Testis (tissue), 3 donors: ENCODE data around the gene CBFA2T3. TPM values are rescaled to one million over a fixed set of nuclear protein-coding genes. Genes with fewer than 3 reads are reported as not detected.

Source experiments
- DNase-seq: peaks from one replicate; pipeline ENCODE4 v3.0.0-alpha.2; 2019
- H3K27ac ChIP-seq, 2 donors: fragments of 200-600 bp; sonication (generic); one replicate each; pipeline ENCODE4 v1.5.1; 2019
- H3K27me3 ChIP-seq: fragments of 200-600 bp; sonication (generic); one replicate; pipeline ENCODE4 v1.5.1; 2019
- H3K36me3 ChIP-seq: fragments of 200-600 bp; sonication (generic); one replicate; pipeline ENCODE4 v1.5.1; 2017; ENCODE audit warnings: low read depth; ENCODE audit errors: missing control alignments
- H3K4me1 ChIP-seq: fragments of 200-600 bp; sonication (generic); one replicate; pipeline ENCODE4 v1.5.1; 2019
- H3K4me3 ChIP-seq, 2 donors: fragments of 200-600 bp; sonication (generic); one replicate each; pipeline ENCODE4 v1.5.1; 2017 to 2019
- H3K9me3 ChIP-seq: fragments of 200-600 bp; sonication (generic); one replicate; pipeline ENCODE4 v1.5.1; 2017
- POLR2A ChIP-seq: fragments of 450-650 bp; IDR thresholded peaks from one replicate; pipeline ENCODE4 v1.6.1; 2017; ENCODE audit warnings: antibody characterized with exemption, mild to moderate bottlenecking, moderate library complexity
- WGBS, 2 donors: methylation state at CpG; one replicate each; pipeline ENCODE4 v1.1.5; 2018; 5-methylcytosine and 5-hydroxymethylcytosine counted together
- intact Hi-C: fragments of 100-400 bp; cut with DNase I; formaldehyde crosslinking; loops from one replicate; pipeline ENCODE4 v1.15.1; 2023; ENCODE audit warnings: low total_unique reads
- polyA plus RNA-seq: library from polyadenylated mRNA; stranded (reverse); fragments of 350-450 nt; fragmentation: Illumina TruSeq; extraction: RNeasy Lipid Tissue Mini Kit (QIAGEN cat#74804); gene quantifications from one replicate; pipeline ENCODE4 v1.2.3, GENCODE V29; 2014; ENCODE audit warnings: low read depth, low replicate concordance; ENCODE audit not compliant: insufficient read depth
- total RNA-seq, 2 donors: library from RNA; depleted of rRNA; stranded (reverse); fragments of >200 nt; gene quantifications; one replicate each; pipeline ENCODE4 v1.2.3, GENCODE V29; 2016
- TF ChIP-seq, protein P1 (sequence below), 3 experiments: fragments of 450-650 bp in 2 of 3; fragments of 200-600 bp in 1 of 3; sonication (generic) in 1 of 3; IDR thresholded peaks; one replicate each; pipeline ENCODE4 v1.5.1; 2016 to 2019; ENCODE audit warnings: antibody characterized with exemption in 3 of 3, mild to moderate bottlenecking in 2 of 3, moderate library complexity in 1 of 3

Gene CBFA2T3
- total and polyA plus RNA-seq, 3 donors from 2014 or later: 7.1 to 11.9 (median 9.2) TPM

- Histone ChIP-seq H3K36me3 (no peaks in the 10 kb centered on the region), H3K27ac (no peak overlapping the region), H3K4me3 (no peak overlapping the region), H3K27me3 (no peaks in the 10 kb centered on the region), H3K9me3 (no peaks in the 10 kb centered on the region), H3K4me1 (peaks cover 8% of the 10 kb centered on the region)
- intact Hi-C loops: no loop called here
- TF ChIP-seq POLR2A: no peak
- TF ChIP-seq, protein P1, sequence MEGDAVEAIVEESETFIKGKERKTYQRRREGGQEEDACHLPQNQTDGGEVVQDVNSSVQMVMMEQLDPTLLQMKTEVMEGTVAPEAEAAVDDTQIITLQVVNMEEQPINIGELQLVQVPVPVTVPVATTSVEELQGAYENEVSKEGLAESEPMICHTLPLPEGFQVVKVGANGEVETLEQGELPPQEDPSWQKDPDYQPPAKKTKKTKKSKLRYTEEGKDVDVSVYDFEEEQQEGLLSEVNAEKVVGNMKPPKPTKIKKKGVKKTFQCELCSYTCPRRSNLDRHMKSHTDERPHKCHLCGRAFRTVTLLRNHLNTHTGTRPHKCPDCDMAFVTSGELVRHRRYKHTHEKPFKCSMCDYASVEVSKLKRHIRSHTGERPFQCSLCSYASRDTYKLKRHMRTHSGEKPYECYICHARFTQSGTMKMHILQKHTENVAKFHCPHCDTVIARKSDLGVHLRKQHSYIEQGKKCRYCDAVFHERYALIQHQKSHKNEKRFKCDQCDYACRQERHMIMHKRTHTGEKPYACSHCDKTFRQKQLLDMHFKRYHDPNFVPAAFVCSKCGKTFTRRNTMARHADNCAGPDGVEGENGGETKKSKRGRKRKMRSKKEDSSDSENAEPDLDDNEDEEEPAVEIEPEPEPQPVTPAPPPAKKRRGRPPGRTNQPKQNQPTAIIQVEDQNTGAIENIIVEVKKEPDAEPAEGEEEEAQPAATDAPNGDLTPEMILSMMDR (IDR thresholded peaks at IDR 0.05): no peak
- WGBS, 2 donors: 74 to 81% methylated on average over 19 to 21 of the region's 21 CpGs
- DNase-seq: no peak
Measured at GRCh38 chr16:88931936-88932335, 45.1 kb downstream of the CBFA2T3 start.

GRCh38 chr16:88931373-88931900, 45.6 kb downstream of the CBFA2T3 start:
- Histone ChIP-seq H3K4me3 (no peak overlapping the region), H3K9me3 (no peaks in the 10 kb centered on the region), H3K36me3 (no peaks in the 10 kb centered on the region), H3K27ac (no peak overlapping the region), H3K27me3 (no peaks in the 10 kb centered on the region), H3K4me1 (peaks cover 3% of the 10 kb centered on the region)
- TF ChIP-seq, protein P1 (IDR thresholded peaks at IDR 0.05): no peak
- 84 to 93% methylated on average over 15 to 20 of the region's 20 CpGs for WGBS, 2 donors
- no peak for DNase-seq
- intact Hi-C loops: no loop called here

DNA sequence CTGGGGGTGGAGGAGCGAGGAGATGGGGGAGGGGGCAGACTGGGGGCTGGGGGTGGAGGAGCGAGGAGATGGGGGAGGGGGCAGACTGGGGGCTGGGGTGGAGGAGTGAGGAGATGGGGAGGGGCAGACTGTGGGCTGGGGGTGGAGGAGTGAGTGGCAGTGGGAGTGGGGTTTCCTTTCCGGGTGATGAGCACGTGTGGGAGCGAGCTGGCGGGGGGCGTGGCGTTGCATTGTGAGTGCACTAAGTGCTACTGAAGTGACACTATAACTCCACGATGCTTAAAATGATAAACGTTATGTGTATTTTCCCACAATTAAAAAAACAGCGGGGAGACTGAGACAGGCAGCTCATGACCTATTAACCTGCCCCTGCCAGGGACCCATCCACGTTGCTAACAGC, 46.3 kb downstream of the CBFA2T3 start:
- Histone ChIP-seq H3K27ac (no peak overlapping the region), H3K4me3 (no peak overlapping the region), H3K9me3 (no peaks in the 10 kb centered on the region), H3K27me3 (no peaks in the 10 kb centered on the region), H3K4me1 (no peaks in the 10 kb centered on the region), H3K36me3 (no peaks in the 10 kb centered on the region)
- intact Hi-C loops: no loop called here
- TF ChIP-seq, protein P1 (IDR thresholded peaks at IDR 0.05): no peak
- no peak for TF ChIP-seq POLR2A
- 70 to 81% methylated on average over 11 to 12 of the region's 12 CpGs for WGBS, 2 donors
- DNase-seq: no peak

DNA sequence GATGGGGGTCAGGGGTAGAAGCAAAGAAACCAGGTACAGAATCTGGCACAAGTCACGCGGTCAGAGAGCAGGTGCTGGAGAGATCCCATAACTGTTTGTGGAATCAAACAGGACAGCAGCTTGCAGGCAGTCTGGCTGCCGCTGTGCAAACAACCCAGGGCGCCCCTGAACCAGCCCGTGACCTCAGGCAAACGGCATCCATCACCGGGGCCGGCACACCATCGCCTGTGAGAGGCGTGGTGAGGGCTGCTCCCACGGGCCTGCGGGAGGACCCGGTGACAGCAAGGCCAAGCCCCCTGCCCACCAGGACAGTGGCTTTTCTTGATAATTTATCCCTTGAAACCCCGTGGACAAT, 47.9 kb downstream of the CBFA2T3 start:
- 59 to 61% methylated on average over 13 to 14 of the region's 14 CpGs for WGBS, 2 donors
- intact Hi-C loops: no loop called here
- Histone ChIP-seq H3K27ac (no peak overlapping the region), H3K4me1 (peaks cover 5% of the 10 kb centered on the region), H3K4me3 (no peak overlapping the region), H3K27me3 (no peaks in the 10 kb centered on the region), H3K9me3 (no peaks in the 10 kb centered on the region), H3K36me3 (no peaks in the 10 kb centered on the region)
- no peak for DNase-seq
- TF ChIP-seq, protein P1 (IDR thresholded peaks at IDR 0.05): no peak
- TF ChIP-seq POLR2A: no peak

GRCh38 chr16:88928405-88929090, 48.5 kb downstream of the CBFA2T3 start:
- no peaks in the 10 kb centered on the region for H3K9me3 ChIP-seq
- H3K4me1 ChIP-seq: peaks cover 5% of the 10 kb centered on the region
- H3K27ac ChIP-seq: no peak overlapping the region
- no peaks in the 10 kb centered on the region for H3K27me3 ChIP-seq
- no peak for DNase-seq
- no peak overlapping the region for H3K4me3 ChIP-seq
- WGBS, 2 donors: 50 to 71% methylated on average over 6 to 27 of the region's 31 CpGs
- H3K36me3 ChIP-seq: no peaks in the 10 kb centered on the region
- intact Hi-C loops: no loop called here
- TF ChIP-seq, protein P1 (IDR thresholded peaks at IDR 0.05): no peak
- TF ChIP-seq POLR2A: no peak
